CD1c-positive myeloid dendritic cell (primary cell): ENCODE results near the gene AQP6.

ENCODE experiments used
- DNase-seq: peaks from one replicate; pipeline ENCODE4 v3.0.0-alpha.2; 2016; ENCODE audit errors: extremely low spot score

Gene AQP6

GRCh38 chr12:49955899-49956662, 16.7 kb upstream of the AQP6 start:
- peak; percentile 35 for DNase-seq

- no peak for DNase-seq
These were observed 15.8 kb upstream of the AQP6 start for GRCh38 chr12:49956663-49957569.

- no peak for DNase-seq
These were observed 15.2 kb upstream of the AQP6 start for GRCh38 chr12:49957570-49957967.

GRCh38 chr12:49959685-49960473, 12.9 kb upstream of the AQP6 start:
- no peak for DNase-seq

- DNase-seq = no peak
These were observed 12.2 kb upstream of the AQP6 start for GRCh38 chr12:49960474-49961110.

- DNase-seq = peak; percentile 18
These were observed 11.4 kb upstream of the AQP6 start, which contains the start of gene AQP5 for GRCh38 chr12:49961111-49961922. Gene AQP5 (plus strand): TSS chr12:49961872. CDS start chr12:49962018, 146 bp downstream.

GRCh38 chr12:49961993-49962764, 10.6 kb upstream of the AQP6 start:
- no peak for DNase-seq

GRCh38 chr12:49962861-49963765, 9.6 kb upstream of the AQP6 start:
- DNase-seq = no peak

GRCh38 chr12:49963976-49964815, 8.6 kb upstream of the AQP6 start:
- DNase-seq = no peak

- no peak for DNase-seq
These were observed 7.7 kb upstream of the AQP6 start for GRCh38 chr12:49964849-49965624.

- no peak for DNase-seq
These were observed 6.9 kb upstream of the AQP6 start for GRCh38 chr12:49965836-49966235.

- DNase-seq = no peak
These were observed 6.2 kb upstream of the AQP6 start for GRCh38 chr12:49966511-49967041.

GRCh38 chr12:49967042-49967776, 5.5 kb upstream of the AQP6 start:
- peak; percentile 92 for DNase-seq

GRCh38 chr12:49967777-49968250, 4.9 kb upstream of the AQP6 start:
- DNase-seq = no peak

- no peak for DNase-seq
These were observed 4.3 kb upstream of the AQP6 start for GRCh38 chr12:49968471-49968870.

GRCh38 chr12:49969027-49969426, 3.7 kb upstream of the AQP6 start:
- no peak for DNase-seq
